NT2/D1 (cell line): ENCODE measurements around the gene AP3B1.

Source experiments
- DNase-seq: peaks from one replicate; pipeline ENCODE4 v3.0.0-alpha.2; 2011; ENCODE audit warnings: low read depth, low spot score
- H3K27me3 ChIP-seq: 2 replicates; pipeline ENCODE4 v1.6.0; 2011; ENCODE audit warnings: mild to moderate bottlenecking; ENCODE audit not compliant: insufficient read length, insufficient read depth
- H3K36me3 ChIP-seq: 2 replicates; pipeline ENCODE4 v1.6.1; 2011; ENCODE audit warnings: mild to moderate bottlenecking, low read length, mixed read lengths; ENCODE audit not compliant: insufficient read depth, insufficient read length
- H3K4me1 ChIP-seq: 2 replicates; pipeline ENCODE4 v1.5.1; 2011; ENCODE audit not compliant: insufficient read depth, insufficient read length
- H3K4me3 ChIP-seq: 2 replicates; pipeline ENCODE4 v1.5.1; 2011; ENCODE audit warnings: low read depth; ENCODE audit not compliant: insufficient read length
- H3K9ac ChIP-seq: 2 replicates; pipeline ENCODE4 v1.6.0; 2011; ENCODE audit warnings: low read depth; ENCODE audit not compliant: insufficient read length
- H3K9me3 ChIP-seq: 2 replicates; pipeline ENCODE4 v1.5.1; 2011; ENCODE audit warnings: mild to moderate bottlenecking, low read length; ENCODE audit not compliant: insufficient read depth
- SUZ12 ChIP-seq: IDR thresholded peaks from 2 replicates; pipeline ENCODE4 v1.6.1; 2011; ENCODE audit not compliant: insufficient read length, insufficient read depth; ENCODE audit errors: extremely low read depth
- YY1 ChIP-seq: IDR thresholded peaks from 2 replicates; pipeline ENCODE4 v1.6.1; 2011; ENCODE audit not compliant: insufficient read length, insufficient read depth
- ZNF274 ChIP-seq: IDR thresholded peaks from 2 replicates; pipeline ENCODE4 v1.6.1; 2011; ENCODE audit warnings: mild to moderate bottlenecking, low read depth, low read length

AP3B1 gene

GRCh38 chr5:78009937-78010527 lies 284.5 kb downstream of the AP3B1 start:
- Histone ChIP-seq H3K36me3 (no peaks in the 10 kb centered on the region), H3K9ac (no peak overlapping the region), H3K4me3 (no peak overlapping the region), H3K27me3 (peaks cover 46% of the 10 kb centered on the region), H3K4me1 (no peaks in the 10 kb centered on the region), H3K9me3 (no peaks in the 10 kb centered on the region)
- no peak for TF ChIP-seq YY1
- no peak for TF ChIP-seq SUZ12
- no peak for TF ChIP-seq ZNF274
- DNase-seq: no peak

GRCh38 chr5:78008356-78008967 lies 286.0 kb downstream of the AP3B1 start:
- Histone ChIP-seq H3K9ac (no peak overlapping the region), H3K36me3 (no peaks in the 10 kb centered on the region), H3K27me3 (peaks cover 31% of the 10 kb centered on the region), H3K4me3 (no peak overlapping the region), H3K4me1 (no peaks in the 10 kb centered on the region), H3K9me3 (no peaks in the 10 kb centered on the region)
- no peak for TF ChIP-seq SUZ12
- no peak for TF ChIP-seq ZNF274
- no peak for TF ChIP-seq YY1
- no peak for DNase-seq

GRCh38 chr5:78007233-78007632 lies 287.3 kb downstream of the AP3B1 start:
- no peaks in the 10 kb centered on the region for H3K9me3 ChIP-seq
- TF ChIP-seq ZNF274 (no peak), YY1 (no peak), SUZ12 (no peak)
- no peak overlapping the region for H3K4me3 ChIP-seq
- no peak overlapping the region for H3K9ac ChIP-seq
- H3K4me1 ChIP-seq: no peaks in the 10 kb centered on the region
- H3K27me3 ChIP-seq: peaks cover 18% of the 10 kb centered on the region
- H3K36me3 ChIP-seq: no peaks in the 10 kb centered on the region
- no peak for DNase-seq

- H3K9ac ChIP-seq: no peak overlapping the region
- H3K36me3 ChIP-seq: no peaks in the 10 kb centered on the region
- peaks cover 12% of the 10 kb centered on the region for H3K27me3 ChIP-seq
- no peak overlapping the region for H3K4me3 ChIP-seq
- TF ChIP-seq SUZ12 (no peak), ZNF274 (no peak), YY1 (no peak)
- DNase-seq: no peak
- no peaks in the 10 kb centered on the region for H3K9me3 ChIP-seq
- no peaks in the 10 kb centered on the region for H3K4me1 ChIP-seq
Observed at GRCh38 chr5:78006449-78006848, 288.0 kb downstream of the AP3B1 start.

- Histone ChIP-seq H3K36me3 (no peaks in the 10 kb centered on the region), H3K9ac (no peak overlapping the region), H3K27me3 (peaks cover 3% of the 10 kb centered on the region), H3K4me1 (no peaks in the 10 kb centered on the region), H3K4me3 (no peak overlapping the region), H3K9me3 (no peaks in the 10 kb centered on the region)
- DNase-seq: no peak
- TF ChIP-seq SUZ12 (no peak), YY1 (no peak), ZNF274 (no peak)
Observed at GRCh38 chr5:78005021-78005785, 289.3 kb downstream of the AP3B1 start.

GRCh38 chr5:78004559-78004958 lies 289.9 kb downstream of the AP3B1 start:
- no peak for DNase-seq
- Histone ChIP-seq H3K4me3 (no peak overlapping the region), H3K4me1 (no peaks in the 10 kb centered on the region), H3K9me3 (no peaks in the 10 kb centered on the region), H3K27me3 (no peaks in the 10 kb centered on the region), H3K9ac (no peak overlapping the region), H3K36me3 (peaks cover under 1% of the 10 kb centered on the region)
- TF ChIP-seq YY1 (no peak), SUZ12 (no peak), ZNF274 (no peak)

GRCh38 chr5:78003919-78004318 lies 290.6 kb downstream of the AP3B1 start:
- Histone ChIP-seq H3K4me3 (no peak overlapping the region), H3K9ac (no peak overlapping the region), H3K9me3 (no peaks in the 10 kb centered on the region), H3K36me3 (peaks cover 3% of the 10 kb centered on the region), H3K27me3 (no peaks in the 10 kb centered on the region), H3K4me1 (no peaks in the 10 kb centered on the region)
- TF ChIP-seq ZNF274 (no peak), SUZ12 (no peak), YY1 (no peak)
- no peak for DNase-seq
